T-helper 1 cell (primary cell): ENCODE data around the gene HEY2.
A peak's percentile ranks its signal among the peaks of the same experiment; 100 is the strongest.
"Not testable (repeated sequence)": the region's sequence is repeated elsewhere in the genome, so short reads cannot be mapped to it uniquely, and the experiment has no call there.

ENCODE experiments used
- DNase-seq, 5 donors: peaks; one replicate each; pipeline ENCODE4 v3.0.0-alpha.2; 2012 to 2020
- total RNA-seq, 4 donors: gene quantifications; one replicate each; lab custom pipeline; 2026; lab: John Stamatoyannopoulos, UW

HEY2 gene
- total RNA-seq = 0.08 to 0.80 (median 0.37) reads per million in 4 donors

DNA sequence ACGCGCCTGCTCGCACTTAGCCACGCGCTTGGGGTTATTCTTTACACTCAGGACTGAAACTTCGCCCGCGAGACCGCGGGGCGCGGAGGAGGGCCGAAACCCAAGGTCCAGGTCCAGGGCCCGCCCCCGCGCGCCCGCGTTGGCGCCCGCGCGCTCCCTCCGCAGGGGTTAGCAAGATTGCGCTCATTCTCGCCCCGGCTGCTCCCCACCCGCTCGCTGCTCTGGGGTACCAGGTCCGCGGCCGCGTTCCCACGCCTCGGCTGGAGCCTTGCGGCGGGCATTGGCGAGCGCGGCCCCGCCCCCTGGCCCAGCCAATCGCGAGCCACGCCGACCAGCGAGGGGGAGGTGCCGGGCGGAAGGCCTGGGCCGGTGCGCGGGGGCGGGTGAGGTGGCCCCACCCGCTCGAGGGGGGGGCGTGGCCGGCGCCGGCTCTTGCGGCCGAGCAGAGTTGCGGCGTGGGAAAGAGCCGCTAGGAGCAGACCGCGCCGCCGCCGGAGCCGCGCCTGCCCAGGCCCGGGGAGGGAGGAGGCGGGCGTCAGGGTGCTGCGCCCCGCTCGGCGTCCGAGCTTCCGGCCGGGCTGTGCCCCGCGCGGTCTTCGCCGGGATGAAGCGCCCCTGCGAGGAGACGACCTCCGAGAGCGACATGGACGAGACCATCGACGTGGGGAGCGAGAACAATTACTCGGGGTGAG, at the start of gene HEY2:
Gene HEY2, plus strand, starts transcription at position 460 of the 692 bp plus-strand sequence. Its CDS starts 145 bp downstream, at position 605.
- peak; percentile 62 to 85 (median 76) for DNase-seq

DNA sequence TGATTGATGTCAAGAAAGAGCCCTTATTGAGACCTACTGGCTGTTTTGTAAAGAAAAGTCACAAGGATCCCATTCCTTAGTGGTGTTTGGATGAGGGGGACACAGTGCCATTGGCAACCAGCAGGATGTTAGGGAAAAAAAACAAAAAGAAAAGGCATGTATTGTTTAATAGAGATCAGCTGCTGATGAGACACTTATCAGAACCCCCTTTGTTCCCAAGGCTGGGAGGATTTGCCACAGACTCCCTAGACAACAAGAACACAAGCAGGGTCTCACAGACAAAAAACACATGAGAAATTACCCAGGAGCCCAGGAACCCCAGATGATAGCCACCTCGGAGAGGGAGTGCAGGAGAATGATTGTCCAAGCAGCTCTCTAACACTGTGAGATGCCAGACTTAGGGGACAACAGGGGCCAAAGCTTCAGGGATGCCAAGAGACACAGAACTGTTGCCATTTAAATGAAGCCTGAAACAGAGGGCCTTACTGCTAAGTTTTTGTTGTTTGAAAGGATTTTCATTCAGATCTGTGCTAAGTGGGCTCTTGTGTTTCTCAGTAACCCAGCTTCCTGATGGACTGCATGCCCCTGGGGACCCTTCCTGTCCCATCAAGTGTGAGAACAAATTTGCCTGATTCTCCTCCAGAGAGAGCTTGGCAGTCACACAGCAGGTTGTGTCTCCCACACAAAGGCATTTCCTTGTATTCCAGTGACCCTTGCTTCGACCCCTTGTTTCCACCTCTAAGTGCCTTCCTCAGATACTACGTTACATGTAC, 48.7 kb upstream of the HEY2 start:
- no peak for DNase-seq

DNA sequence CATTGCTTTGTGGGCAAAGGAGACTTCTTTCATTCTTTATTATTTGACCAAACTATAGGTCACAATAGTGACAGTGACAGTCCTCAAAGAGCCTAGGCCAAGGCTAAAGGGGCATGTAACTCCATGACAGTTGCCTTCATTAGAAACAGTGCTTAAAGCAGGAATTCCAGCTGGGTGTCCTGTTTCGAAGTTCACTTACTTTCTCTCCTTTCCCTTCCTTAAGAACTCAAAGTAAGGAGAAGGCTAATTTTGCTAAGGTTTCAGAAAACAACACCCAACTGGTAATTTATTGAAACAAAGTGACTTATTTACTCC, 48.1 kb upstream of the HEY2 start:
- no peak for DNase-seq

DNA sequence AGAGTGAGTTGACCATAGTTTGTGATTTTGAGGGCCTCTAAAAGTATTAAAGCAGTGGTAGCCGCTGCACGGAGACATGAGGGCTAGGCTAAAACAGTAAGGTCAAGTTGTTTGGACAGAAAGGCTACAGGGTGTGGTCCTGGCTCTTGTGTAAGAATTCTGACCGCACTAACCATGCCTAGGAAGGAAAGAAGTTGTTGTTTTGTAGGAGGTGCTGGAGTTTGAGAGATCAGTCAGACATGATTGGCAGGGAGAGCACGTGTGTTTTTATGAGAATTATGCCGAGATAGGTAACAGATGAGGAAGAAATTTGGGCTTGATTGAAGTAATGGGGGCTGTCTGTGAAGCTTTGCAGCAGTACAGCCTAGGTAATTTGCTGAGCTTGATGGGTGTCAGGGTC, 45.5 kb upstream of the HEY2 start:
- not testable (repeated sequence) for DNase-seq

DNA sequence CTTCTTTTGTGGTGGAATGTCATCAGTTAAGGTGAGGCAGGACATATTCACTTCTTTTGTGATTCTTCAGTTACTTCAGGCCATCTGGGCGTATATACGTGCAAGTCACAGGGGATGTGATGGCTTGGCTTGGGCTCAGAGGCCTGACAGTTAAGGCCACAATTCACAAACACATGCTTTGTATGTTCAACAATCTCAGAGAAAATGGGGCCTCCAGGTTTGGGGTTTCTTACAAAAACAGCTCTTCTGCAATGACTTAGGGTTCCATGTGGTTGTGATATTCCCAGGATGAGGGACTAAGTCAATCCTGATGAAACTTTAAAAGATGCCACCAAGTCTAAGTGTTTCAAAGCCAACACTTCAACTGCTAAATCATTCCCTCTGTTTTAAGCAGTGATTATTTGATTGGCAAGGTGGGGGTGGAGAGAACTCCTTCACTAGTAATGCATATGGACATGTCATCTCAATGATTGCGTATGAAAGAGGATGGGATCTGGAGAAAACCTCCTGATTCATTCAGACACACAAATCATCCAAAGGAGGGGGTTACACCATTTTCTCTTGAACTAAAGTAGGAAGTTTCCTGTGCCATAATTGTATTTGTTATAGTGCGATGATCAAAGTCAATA, 41.7 kb upstream of the HEY2 start:
- DNase-seq = no peak

DNA sequence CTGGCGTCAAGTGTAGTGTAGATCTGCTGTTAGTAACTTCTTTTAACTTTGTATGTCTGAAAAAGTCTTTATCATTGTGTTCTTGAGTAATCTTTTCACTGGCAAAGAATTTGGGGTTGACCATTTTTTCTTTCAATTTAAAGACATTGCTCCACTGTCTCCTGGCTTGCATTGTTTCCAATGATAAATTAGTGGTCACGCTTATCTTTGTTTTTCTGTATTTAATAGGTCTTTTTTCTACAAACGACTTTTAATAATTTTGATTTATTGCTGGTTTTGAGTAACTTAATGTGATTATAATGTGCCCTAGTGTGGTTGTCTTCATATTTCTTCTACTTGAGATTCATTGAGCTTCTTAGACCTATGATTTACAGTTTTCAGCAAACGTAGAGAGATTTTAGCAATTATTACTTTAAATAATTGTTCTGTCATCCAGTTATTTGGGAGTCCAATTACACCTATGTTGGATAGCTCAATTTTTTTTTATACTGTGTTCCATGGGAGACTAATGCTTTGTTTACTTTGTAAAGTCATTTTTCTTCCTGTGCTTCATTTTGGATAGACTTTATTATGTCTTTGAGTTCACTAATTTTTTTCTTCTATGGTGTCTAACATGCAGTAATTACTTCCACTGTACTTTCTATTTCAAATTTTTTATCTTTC, 38.3 kb upstream of the HEY2 start:
- no peak for DNase-seq

DNA sequence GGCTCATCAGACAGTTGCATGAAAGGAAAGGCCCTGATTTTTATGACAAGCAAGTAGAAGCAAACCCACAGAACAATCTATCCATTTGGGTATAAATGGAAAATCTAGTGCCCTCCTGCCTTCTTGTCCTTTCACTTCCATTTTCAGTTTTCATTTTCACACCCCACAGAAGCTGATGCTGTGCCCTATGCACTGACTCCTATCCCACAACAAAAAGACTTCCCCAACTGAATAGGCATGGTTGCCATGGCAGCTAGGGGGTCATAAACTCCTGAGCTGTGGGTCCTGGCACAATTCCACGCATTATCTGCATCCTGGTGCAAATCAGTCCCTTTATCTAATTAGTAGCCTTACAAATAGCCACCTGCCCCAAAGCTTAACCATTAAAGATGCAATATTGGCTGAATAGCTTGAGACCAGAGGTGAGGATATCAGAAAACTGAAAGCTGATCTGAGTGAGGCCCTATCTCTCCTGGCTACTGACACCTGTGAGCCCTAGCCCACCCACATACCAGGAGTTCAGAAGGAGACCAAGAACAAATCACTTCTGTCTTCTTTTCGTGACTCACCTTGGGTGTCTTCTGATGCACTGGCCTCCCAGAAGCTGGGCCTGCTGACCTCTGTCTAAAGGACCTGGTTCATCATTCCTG, 34.9 kb upstream of the HEY2 start:
- peak in 1 of 5 donors; percentile 8 for DNase-seq

DNA sequence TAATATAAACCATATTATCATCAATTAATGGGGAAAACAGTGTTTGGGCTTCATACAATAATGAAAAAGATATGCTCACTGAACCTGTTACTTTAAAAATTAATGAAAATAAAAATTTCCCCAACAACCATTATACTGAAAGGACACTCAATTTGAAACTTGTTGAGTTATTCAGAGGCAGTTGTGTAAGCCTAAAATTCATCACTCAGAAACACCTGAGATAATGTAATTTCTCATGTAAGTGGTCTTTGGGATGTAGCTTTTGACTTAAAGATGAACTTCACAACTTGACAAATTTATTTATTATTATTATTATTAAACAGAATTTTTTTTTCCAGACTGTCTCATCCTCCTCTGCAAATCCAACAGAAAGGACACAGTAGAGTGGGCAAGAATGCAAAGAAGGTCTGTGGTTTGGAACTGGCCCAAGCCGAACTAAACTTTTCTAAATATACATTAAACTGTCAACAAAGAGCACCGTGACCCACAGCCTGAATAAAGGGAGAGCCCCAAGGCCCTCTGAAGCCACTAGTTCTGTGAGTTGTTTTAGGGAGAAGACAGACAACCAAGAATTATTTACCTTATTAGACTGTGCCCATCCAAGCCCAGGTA, 32.2 kb upstream of the HEY2 start:
- DNase-seq = no peak

DNA sequence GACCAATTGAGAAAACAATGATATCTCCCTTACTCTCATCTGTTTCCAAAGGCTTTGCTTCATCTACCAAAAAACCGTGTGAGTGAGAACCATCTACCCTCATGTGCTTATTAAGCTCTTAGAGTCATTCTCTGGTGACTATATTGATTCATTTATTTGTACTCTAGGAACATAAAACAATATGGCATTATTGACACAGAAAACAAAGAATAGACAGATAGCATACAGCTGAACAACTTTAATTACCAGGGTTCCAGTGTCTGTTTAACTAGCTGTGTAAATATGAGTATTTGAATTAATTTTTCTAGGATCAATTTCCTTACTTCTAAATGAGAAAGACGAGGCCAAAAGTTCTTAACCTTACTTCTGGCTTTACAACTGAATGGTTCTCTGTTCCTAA, 31.3 kb upstream of the HEY2 start:
- DNase-seq = no peak

DNA sequence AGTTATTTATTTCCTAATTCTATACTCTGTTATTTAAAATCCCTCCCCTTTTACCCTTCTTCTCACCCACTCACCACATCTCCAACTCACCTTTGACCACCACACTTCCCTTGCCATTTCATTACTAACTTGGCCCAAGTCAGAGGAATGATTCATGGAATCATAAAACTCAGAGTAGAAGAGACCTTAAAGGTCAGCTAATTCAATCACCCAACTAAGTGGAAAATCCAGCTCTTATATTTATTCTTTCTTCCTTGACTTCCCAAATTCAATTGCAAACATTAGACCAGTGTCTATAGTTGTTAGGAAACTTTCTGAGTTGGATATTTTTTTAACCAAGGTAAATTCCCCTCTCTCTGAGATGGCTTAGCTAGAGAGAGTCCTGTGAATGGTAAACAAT, 26.5 kb upstream of the HEY2 start:
- no peak for DNase-seq

DNA sequence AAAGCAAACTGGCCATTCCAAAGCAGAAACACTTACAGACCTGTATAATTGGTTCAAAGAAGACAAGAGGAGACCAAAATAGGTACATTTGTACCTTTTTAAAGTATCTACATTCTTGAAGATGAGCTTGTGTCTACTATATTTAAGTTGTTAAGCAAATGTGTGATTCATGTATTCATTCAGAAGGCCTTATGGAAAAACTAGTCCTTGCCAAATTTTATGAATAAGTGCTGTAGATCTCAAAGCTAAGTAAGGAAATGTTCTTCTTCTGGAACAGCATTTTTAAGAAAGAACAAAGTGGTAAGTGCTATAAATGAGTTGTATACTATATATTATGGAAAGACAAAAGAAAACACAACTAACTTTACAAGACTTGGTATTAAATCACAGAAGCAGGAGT, 22.2 kb upstream of the HEY2 start:
- no peak for DNase-seq

DNA sequence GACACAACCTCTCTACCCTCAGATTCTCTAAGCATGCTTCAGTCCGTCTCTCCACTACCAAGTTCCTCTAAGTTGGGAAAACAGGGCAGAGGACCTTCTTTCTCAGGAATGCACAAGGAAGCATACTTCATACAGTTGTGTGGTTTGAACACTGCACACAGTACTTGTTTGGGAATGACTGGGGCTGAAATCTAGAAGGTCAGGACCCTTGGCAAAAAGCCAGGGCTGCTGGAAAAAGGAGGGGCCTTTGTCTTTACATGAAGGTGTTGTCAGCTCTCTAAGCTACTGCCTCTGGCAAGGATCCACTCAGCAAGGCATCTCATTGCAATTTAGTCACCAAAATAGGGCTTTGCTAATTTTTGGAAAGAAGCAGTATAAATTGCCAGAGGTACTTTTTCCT, 20.7 kb upstream of the HEY2 start:
- no peak for DNase-seq

DNA sequence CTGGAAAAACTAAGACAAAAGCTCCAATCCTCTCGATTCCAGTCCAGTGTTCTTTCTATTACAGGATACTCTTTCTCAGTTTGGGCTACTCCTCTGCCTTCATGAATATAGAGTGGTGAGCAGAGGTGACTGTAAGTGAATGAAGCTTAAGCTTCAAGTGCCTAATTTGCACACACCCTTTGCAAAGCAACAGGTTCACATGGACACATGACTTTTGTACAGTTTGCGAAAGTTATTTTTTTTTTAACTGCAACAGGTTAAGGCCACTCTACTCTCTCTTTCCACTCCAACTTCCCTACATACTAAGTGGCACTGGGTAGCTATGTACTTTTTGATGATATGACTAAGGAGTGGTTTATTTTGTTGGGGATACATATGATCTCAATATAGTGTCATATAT, 19.4 kb upstream of the HEY2 start:
- no peak for DNase-seq

DNA sequence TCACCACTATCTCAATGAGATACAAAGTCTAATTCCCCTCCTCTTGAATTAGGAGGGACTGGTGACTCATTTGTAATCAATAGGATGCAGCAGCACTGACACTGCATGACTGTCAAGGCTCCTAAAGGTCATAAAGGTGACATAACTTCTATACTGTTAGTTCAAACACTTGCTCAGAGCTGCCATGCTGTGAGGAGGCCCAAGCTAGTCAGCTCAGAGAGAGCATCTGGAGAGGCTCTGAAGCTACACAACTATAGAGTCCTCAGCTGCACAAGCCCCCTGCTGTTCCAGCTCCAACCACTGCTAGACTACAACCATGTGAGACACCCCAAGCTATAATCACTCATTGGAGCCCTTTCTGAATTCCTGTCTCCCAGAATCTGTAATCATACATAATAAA, 17.0 kb upstream of the HEY2 start:
- DNase-seq = no peak

DNA sequence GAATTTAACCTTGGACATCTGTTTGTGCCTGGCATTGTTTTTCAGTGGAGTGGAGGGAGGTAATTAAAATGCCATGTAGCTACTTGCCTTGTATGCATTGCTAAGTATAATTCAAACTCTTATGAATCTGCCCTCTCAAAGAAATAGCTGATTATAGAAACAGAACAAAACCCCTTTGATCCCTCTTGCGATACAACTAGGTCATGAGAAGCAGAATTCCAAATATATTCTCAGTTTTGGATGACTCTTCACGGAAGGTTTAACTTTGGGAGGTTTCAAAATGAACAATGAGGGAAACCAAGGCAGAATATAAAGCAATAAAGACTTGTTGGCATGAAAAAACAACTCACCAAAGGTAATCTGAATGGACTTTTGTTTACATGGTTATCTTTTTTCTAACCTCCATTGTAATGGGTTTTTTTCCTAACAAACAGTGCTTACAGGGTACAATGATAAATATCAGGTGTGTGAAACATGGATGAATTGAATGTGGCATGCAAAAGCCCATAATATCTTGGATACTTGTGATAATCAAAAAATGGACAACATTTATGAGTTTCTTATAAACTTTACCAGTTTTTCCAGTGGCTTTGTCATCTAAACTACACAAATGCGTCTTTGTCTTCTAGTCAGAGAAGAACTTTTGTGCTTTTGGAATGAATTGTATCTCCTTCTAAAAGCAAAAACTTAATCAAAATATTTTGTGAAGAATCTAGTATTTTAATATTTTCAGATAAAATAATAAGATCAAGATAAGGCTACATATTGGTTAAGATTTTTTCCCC, 15.7 kb upstream of the HEY2 start:
- no peak for DNase-seq

DNA sequence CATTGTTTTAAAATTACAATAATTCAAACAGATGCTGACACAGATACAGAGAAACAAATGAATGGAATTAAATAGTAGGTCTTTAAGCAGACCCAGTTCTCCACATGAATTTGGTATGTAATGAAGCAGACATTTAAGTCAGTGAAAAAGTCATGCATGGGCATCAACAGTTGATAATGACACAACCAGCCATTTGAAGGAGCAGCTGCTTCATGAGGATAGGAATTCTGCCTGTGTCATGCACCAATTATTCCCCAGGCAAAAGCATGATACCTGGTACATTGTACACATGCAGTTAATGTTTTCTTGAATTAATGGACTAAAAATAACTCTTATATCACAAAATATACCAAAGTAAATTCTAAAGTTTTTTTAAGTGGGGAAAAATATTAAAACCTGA, 11.2 kb upstream of the HEY2 start:
- DNase-seq = no peak

DNA sequence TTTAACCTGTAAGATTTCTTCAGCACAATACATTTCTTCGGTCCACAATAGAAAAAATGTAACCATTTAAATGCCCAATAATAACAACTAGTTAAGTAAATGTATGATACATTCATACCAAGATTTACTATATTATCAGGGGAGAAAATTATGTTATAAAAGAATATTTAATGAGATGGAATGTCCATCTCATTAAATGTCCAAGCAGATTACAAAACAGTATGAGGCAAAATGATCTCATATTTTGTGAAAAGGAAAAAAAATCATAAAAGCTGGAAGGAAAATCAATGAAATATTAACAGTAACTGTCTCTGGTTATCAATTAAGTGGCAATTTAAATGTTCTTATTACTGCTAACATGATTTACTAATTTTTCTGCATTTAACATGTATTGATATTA, 10.1 kb upstream of the HEY2 start:
- no peak for DNase-seq

DNA sequence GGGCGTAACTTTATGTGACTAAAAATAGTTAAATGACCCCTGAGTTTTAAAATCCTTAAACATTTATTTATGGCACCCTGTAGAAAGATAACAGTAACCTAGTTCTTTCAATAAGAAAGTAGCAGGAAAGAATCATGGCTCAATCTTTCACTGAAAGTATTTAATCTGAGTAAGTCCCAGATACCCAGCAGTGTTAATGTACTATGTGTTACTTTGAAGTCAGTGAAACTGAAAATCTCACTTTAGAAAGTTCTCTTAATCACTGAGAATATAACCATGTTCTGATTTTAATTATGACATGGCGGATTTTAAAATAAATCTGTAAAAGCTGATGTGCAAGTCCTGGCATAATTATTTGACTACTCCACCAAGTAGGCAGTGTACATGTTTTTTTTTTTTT, 8.1 kb upstream of the HEY2 start:
- DNase-seq = no peak

DNA sequence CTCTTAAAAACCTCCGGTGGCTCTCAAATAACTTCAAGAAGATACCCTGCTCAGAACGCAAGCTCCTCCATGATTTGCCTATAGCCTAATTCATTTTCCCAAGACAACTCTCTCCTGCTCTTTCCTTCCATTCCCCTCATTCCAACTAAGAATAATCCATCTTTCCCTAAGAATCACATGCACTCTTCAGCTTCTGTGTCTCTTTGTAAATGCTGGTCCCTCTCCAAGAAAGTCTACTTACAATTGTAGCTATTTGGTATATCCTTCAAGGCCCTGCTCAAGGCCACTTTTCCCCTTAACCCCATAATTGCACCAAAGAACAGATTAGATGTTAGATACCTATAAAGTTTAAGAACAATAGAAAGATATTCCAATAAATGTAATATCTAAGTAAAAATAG, 7.4 kb upstream of the HEY2 start:
- DNase-seq = no peak

DNA sequence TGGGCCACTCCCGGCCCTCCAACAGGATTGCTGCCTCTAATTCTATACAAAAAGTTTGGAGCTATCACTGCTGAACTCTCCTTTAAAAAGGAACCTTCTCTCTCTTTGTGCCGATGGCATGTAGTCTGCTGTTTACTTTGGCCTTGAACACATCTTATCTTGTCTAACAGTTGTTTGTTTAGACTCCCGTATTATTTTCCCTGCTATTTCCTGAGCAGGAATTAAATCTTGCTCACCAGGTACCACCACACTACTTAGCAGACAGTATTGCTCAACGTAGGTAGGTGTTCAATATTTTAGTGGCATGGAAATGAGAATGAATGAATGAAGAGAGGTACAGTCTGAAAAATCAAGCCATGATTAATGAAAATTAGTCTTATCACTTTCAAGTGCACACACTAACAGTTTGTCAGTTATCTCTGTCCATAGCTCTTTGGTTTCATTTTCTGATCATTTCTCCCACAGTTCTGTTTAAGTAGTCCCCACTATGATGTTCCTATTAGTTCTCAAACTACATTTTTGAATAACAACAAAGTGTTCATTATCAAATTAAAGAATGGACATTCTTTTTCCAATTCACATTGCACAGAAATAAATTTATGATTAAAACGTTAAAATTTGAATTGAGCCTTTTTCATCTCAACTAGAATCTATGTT, 6.8 kb upstream of the HEY2 start:
- DNase-seq = no peak

DNA sequence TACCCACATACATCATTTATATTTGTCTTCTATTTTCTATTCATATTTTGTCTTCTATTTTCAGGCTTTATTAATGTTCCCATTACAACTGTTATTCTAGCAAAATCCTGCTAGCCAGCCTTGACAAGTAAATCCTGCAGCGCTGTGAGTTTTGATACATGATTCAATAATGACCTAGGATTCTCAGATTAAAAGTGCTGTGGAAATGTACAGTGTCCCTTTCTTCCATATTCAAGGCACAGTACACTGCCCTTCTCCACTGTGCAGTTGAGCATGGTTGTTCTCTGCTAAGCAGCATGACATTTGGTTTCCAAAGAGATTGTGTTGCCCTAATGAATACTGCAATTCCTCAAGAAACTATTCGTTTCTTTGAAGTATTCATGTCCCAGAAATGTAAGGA, 5.8 kb upstream of the HEY2 start:
- DNase-seq = no peak
